UCSD-AML1 (cell line): Measurements from ENCODE around the gene DMD.
"Not testable (repeated sequence)": the region's sequence is repeated elsewhere in the genome, so short reads cannot be mapped to it uniquely, and the experiment has no call there.

Source experiments
- DNase-seq: peaks from one replicate; lab custom pipeline; 2025; ENCODE audit not compliant: unreplicated experiment; lab: John Stamatoyannopoulos, UW

The DMD gene

DNA sequence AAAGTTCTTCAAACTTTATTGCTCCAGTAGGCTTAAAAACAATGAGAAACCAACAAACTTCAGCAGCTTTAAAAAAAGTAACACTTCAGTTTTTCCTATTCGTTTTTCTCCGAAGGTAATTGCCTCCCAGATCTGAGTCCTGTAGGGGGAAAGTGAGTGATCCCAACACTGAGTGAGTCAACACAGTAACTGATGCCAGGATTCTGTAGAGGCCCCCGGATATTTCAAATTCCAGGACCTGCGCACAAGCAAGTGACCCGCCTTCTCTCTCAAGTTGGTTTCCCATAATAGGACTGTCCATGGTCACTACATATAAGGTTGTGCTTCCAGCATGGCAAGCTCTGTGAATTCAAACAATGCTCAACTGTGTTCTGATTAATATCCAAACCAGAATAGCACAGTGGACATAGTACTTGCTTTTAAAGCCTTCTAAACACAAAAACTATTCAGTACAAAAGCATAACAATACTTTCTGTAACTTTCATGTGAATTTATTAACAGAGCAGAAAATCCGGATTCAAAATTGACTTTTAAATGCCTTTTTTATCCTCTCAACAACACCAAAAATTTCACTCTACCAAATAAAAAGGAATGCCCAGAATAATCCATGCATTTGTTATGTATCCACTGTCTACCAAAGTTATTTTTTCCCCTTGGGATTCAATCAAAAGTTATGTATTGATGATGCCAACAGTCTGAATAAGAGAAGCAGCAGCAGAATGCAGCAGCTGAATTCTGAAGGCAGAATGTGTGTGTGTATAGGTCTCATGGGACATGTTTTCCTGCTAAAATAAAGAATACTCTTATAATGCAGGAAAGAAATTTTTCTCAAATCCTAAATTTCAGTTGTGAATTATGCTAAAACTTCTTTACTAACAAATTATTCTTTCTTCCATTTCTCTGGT lies at the start of gene DMD:
Gene DMD, minus strand, starts transcription at position 194 of the 905 bp plus-strand sequence. CDS start 237 bp downstream, outside the sequence.
- no peak for DNase-seq

DNA sequence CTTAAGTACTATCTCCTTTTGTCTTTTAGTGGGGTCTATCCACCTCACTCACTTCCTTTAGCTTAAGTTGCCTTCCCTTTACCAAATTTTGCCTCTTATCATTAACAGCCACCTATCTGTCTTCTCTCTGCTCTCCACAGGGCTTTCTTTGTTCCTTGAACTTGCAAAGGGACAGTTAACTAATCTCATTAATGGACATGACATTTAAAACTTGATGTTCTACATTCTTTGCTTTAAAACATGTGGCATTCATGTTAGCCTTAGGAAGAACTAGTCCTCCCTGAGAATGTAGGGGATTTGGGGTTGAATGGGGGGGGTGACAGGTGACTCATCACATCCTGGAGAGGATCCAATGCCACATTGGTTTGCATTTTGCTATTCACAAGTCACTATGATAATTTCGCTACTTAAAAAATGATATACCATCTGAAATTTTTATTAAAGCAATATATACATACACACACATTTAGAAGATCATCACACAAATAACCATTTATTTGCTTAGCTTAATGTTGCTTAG lies 41.0 kb upstream of the DMD start:
- DNase-seq, result no peak

DNA sequence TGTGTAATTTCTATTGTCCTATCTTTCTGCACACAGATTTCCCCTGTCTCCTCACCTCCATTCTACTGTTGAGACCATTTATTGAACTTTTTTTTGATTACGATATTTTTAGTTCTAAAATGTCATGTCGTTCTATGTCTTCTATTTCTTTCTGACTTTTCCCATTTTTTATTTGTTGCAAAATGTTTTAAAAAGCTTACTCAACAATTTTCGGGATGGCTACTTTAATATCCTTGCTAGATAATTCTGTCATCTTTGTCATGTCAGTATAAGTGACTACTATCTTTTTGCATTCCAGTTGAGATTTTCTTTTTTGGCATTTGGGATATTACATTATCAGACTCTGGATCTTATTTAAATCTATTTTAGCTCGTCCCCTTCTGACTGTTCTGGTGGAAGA lies 7.5 kb upstream of the DMD start:
- no peak for DNase-seq

DNA sequence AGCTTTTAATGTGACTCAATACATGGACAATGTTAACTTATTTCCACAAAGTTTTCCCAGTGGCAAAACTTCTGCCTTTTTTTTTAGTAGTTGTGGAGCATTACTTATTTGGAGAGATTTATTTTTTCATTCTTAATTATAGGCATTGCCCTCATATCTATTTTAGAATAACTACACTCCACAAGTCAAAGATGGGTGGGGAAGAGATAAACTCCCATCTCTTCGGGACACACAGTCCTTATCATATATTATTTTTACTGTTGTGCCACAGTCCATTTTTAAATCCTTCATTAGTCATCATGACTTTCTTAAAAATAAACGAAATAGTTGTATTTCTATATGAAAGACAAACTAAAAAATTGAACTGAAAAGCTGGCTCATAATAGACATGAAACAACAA lies 1.2 kb downstream of the DMD start:
- no peak for DNase-seq

DNA sequence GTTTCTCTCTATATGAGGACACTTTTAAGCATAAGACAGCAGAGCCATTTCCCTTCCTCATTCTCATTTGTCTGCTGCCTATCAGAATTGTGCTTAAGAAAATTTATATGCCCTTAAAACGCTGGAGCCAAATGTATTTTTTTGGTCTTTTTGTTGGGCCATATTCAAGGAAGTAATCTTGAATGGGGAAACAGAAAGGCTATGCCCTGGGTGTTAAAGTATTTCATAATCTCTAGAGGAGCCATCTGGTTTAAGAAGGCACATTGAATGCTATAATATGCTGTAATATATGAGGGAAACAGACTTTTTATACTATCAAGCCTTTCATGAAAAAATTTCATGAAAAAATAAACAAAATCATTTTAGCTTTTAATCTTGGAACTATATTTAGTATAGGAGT lies 4.3 kb downstream of the DMD start:
- no peak for DNase-seq

DNA sequence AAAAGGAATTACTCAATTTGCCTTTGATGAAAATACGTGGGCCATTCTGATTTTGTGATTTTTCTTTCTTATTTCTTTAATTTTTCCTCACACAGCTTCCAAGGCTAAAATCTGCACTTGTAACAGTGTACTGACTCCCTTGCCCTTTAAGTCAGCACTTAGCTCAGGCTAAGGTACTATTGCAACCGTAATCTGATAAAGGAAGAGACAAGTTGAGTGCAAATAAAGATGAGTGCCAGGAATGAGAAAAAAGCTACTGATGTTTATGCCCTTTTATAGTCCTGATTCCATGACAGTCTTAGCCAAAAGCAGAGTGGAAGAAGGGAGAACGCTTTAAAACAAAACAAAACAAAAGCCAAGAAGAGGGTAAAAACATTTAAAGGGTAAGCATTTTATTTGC lies 6.0 kb downstream of the DMD start:
- no peak for DNase-seq

DNA sequence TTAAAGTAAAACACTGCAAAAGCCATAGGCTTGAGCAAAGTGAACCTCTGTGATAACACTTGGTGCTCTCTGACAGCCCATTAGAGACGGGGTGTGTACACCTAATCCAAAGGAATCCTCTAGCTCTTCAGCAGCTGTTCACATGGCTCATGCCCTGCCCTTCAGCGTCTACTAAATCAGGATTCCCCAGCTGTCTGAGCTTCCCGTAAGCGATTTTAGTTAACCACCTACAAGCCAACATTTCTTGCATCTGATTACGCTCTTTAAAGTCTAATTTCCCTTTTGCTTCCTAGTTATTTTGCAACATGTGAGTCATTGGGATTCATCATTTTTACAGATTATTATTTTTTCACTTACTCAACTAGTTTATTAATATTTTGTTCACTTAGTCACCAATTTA lies 6.5 kb downstream of the DMD start:
- no peak for DNase-seq

DNA sequence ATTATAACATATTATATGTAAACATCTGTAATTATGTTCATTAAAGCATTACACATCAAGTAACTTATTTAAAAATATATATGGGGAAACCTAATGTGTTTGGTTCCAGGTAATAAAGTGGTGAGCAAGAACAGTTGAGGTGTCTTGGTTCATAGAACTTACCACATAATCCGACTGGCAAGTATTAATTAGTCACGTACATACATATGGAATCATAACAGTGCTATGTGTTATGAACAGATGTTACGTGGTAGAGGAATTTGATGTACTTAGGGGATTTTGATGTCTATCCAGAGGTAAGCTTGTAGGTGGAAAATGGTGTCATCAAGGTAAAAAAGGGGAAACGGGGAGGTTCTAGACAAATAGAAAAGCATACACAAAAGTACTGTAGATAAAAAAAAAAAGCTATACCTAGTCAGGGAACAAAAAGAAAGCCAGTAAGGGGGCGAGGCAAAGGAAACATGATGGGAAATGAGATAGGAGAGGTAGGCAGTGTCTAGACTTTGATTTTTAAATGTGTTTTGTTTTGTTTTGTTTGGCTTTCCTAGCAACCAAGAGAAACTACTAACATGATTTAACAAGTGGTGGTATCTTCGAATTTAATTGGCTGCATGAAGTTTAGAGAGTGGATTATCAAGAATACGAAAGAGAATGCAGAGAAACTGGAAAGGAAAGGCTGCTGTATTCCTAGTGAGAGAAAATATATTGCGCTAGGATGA lies 12.6 kb downstream of the DMD start:
- no peak for DNase-seq

DNA sequence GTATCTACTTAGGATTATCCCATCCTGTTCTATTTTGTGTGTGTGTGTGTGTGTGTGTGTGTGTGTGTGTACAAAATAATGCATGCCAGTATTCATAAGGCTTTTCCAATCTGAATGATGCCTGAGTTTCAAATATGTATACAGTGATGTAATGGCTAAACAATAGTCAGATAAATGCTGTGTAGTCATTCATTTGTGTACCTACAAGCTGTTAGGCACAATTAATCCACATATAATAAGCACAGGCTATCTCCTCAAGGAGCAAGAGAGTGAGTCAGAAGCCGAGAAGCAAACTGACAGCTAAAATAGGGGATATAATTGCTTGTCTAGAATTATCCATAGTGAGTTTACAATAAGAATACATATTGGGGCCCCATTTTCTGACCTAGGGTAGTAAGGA lies 15.7 kb downstream of the DMD start:
- no peak for DNase-seq

DNA sequence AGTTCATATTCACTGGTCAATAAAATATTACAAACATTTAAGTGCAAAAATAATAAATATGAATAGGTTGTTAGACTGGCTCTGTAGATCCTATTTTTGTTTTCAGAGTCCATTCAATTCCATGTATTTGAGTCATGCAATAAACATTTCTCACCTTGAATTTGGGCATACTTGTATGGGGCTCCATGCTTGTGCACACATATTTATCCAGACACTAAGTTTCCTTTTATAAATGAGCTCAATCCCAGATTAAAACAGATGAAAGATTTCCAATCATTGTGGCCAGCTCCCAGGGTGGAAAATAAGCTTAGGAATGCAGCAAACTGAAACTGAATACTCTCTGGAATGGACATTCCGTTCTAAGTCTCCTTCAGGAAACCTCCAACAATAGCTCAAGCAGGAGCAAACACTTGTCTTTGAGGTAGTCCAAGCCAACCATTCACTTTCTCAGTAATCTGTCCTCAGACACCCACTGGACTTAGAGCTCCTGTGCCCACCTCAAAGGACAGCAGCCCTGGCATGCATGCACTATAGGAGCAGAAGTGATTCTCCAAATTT lies 16.4 kb downstream of the DMD start:
- no peak for DNase-seq

DNA sequence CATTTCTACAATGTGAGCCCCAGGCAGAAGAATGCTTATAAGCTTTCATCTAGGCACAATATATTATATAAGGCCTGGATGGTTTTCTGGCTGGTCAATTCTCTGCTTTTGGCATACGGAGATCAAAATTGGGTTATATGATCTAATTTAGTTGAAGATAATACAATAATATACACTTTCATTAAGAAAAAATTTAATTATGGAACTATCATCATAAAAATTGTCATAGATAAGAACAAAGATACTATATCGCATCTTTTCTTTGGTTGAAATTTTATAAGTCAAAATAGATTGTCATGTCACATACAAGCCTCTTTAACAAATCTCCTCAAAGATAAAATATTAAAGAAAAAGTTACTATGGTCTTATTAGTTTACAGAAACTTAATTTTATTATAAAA lies 17.1 kb downstream of the DMD start:
- no peak for DNase-seq

DNA sequence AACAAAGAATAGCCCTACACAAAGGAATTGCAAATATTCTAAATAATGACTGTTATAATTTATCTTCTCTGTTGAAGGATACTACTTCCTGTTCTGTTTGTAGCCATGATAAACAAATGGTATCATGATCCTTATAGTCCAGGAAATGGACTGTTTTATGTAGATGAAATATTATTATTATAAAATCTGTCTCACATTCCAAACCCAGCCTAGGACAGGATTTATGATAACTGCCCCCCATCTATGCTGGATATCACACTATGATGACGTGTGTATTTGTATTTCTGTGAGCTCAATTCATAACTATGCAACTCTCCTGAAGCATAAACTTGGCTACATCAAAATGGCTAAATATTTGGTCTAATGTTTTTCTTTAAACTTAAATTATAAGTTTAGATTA lies 21.3 kb downstream of the DMD start:
- DNase-seq, result no peak

DNA sequence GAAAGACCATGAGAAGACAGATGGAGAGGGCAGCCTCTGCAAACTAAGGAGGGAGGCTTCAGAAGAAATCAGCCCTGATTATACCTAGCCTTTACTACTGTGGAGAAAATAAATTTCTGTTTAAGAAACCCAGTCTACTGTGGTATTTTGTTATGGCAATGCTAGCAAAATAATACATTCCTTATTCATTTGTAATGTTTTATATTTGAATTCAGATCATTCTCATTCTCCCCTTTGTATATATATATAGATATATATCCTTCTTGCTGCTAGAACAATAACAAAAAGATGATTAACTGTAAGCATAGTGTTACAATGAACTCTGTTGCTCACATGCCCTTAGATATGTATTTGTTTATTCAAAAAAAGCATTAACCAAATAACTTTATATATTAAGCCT lies 22.5 kb downstream of the DMD start:
- DNase-seq, result no peak

DNA sequence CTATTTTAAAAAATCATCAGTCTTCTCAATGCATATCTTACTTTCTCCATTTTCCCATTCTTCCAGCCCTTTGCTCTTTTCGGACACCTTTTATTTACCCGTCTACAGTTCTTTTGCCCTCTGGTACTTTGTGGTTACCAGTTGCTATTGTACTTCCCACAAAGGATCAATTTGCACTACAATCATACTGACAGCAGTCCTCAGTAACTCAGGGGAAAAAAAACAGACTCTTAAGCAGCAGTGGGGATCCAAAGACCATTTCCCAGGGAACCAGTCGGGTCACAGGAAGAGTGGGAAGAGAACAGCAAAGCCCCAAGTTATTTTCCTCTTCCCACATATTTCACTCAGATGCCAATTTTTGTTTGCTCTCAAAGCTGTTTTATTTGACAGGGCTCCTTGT lies 23.1 kb downstream of the DMD start:
- DNase-seq, result no peak

DNA sequence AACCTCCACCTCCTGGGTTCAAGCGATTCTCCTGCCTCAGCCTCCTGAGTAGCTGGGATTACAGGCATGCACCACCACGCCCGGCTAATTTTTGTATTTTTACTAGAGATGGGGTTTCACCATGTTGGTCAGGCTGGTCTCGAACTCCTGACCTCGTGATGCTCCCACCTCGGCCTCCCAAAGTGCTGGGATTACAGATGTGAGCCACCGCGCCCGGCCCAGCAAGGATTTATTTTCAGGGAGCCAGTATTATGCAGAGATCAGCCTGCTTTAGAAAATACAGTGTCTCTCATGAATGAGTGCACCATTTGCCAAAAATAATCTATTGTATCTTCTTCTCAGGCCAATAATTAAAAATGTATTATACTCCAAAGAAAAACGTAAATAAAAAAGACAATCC lies 26.5 kb downstream of the DMD start:
- not testable (repeated sequence) for DNase-seq

DNA sequence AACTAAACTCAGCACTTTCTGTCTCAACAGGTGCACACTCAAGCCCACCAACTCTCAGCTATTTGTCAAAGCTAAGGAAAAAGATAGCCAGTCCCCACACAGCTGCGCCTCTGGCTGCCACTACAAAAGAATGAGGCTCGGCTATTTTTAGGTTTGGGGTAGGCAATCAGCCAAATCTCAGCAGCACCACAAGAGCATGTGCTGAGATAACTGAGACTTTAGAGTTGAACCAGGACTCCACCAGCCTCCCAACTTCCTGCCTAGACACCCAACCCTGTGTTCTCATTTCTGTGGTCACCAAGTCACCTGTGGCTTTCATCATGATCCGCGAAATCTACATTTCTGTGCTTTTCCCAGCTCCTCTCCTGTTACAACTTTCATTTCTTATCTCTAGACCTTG lies 28.0 kb downstream of the DMD start:
- no peak for DNase-seq

DNA sequence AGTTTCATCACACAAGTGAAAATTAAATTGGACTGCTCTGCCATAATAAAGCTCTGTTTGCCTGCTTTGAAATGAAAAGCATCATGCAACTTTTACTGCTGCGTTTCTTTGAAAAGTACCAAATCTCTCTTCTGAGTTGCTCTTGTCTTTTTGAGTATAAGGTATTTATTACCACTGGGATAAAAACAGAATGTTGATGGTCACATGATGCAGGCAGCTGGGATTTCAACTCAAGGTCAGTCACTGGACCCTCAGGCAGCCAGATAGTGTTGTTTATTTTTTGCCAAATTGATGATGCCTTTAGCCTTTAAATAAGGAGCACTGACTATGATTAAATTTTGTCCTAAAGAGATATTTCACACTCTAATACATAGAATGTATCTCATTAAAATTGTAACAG lies 32.7 kb downstream of the DMD start:
- DNase-seq, result no peak

DNA sequence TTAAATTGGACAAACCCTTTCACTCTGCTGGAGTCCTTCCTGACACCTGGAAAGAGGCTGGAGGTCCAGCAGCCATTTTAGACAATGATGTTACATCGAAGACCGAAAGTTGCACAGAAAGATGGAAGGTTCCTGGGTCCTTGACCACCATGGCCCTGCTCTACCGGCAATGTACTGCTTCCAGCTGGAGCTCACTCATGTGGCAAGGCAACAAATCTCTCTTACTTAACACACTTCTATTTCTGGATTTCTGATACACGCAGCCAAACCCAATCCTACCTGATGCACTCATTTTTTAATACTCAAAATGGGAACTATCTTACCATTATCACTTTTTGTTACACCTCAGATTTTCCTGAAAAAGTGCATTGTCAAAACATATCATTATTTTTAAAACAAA lies 33.1 kb downstream of the DMD start:
- DNase-seq, result no peak

DNA sequence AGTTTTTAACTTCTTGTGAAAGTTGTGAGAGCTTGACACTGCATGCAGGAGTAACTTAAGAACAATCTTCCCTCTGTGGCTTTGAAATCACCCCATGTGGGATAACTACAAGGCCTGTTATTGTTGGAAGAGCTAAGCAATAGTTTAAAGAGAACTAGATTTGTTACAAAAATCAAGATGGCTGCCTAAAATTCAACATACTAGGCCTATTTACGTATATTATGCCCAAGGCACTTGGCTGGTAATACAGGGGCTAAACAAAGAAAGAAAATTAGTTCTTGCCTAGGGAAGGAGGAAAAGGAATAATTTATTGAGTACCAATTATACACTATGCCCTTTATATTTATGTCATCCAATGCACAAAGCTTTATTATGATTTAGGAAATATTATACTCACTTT lies 36.1 kb downstream of the DMD start:
- no peak for DNase-seq

DNA sequence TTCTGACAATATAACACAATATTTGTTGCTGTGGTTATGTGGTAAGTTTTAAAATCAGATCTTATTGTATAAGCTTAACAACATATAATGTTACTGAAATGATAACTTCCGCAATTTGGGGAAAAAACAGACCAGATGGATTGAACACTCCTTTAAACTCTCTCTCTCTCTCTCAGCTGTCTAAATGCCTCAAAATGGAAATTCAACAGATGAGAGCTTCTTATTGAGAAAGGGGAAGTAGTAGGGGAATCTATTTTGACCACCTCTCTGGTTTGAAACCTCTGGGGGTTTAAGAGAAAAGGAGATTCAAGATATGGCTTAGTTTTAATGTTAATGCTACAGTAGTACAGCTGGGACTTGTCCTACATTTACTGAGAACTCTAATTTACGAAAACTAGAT lies 40.3 kb downstream of the DMD start:
- DNase-seq, result no peak

DNA sequence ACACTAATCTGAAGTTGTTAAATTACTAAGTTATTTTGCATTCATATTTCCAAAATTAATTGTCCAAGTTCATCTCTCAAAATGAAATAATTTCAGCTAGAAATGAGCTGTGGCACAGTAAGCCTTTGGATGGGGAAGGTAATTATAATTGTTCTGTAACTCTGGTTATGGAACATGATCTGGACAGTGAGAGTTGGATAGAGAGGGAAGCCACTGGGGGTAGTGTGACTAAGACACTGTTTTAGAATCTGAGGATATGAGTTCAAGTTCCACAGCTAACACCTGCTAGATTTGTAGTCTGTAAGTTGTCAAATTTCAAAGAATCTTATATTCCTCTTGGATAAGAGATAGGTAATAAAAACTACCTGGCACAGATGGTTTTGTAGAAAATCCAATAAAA lies 49.5 kb downstream of the DMD start:
- DNase-seq, result no peak

DNA sequence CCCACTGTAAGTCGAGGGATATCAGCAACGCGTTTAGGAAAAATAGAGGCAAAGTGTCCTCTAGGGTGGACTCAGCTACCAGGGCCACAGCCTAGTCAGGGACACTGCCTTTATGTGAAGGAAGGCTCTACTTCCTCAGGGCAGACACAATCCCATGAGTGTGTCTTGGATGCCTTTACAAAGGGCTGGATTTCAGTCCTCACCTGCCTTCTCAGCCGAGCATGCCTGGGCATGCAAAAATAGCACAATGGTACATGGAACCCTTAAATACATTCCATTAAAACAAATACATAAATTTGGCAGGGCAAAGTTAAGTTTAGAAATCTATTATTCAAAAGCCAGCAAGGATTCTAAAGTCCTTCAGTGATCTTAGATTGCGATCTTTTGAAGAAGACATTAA lies 51.1 kb downstream of the DMD start:
- DNase-seq, result no peak
